ENCODE results near the gene MSANTD7. TPM values are rescaled to one million over a fixed set of nuclear protein-coding genes. Genes with fewer than 3 reads are reported as not detected.

The MSANTD7 gene
- total RNA-seq, 4 donors from 2014 or later = 7.5 to 18.0 (median 11.9) TPM

- no peak for DNase-seq (ENCODE audit: low spot score)
- no peak for ATAC-seq (ENCODE audit: low FRiP score)
- no peak for TF ChIP-seq CTCF (IDR thresholded peaks at IDR 0.05)
Measured at GRCh38 chr10:14876764-14877163, 38.7 kb downstream of the MSANTD7 start.

- no peak for TF ChIP-seq CTCF (IDR thresholded peaks at IDR 0.05)
- ATAC-seq (ENCODE audit: low FRiP score) = peak; percentile 95
- DNase-seq (ENCODE audit: low spot score) = peak; percentile 80
Measured at GRCh38 chr10:14878266-14879123, 40.4 kb downstream of the MSANTD7 start, which contains the start of gene SUV39H2. SUV39H2 (plus strand) TSS chr10:14878866; CDS start chr10:14878889, 23 bp downstream.

GRCh38 chr10:14879124-14879927, 41.2 kb downstream of the MSANTD7 start:
- TF ChIP-seq CTCF (IDR thresholded peaks at IDR 0.05) = no peak
- DNase-seq (ENCODE audit: low spot score) (no peak), ATAC-seq (ENCODE audit: low FRiP score) (no peak)

GRCh38 chr10:14879928-14880193, 41.8 kb downstream of the MSANTD7 start:
- TF ChIP-seq CTCF (IDR thresholded peaks at IDR 0.05) = no peak
- DNase-seq (ENCODE audit: low spot score) (no peak), ATAC-seq (ENCODE audit: low FRiP score) (no peak)

GRCh38 chr10:14880229-14880628, 42.1 kb downstream of the MSANTD7 start:
- TF ChIP-seq CTCF (IDR thresholded peaks at IDR 0.05) = no peak
- no peak for DNase-seq (ENCODE audit: low spot score)
- no peak for ATAC-seq (ENCODE audit: low FRiP score)

GRCh38 chr10:14884082-14884481, 46.0 kb downstream of the MSANTD7 start:
- DNase-seq (ENCODE audit: low spot score) = no peak
- no peak for TF ChIP-seq CTCF (IDR thresholded peaks at IDR 0.05)
- no peak for ATAC-seq (ENCODE audit: low FRiP score)

Other genes starting within 250 kb of the MSANTD7 start
- gene FAM107B, start 63.4 kb upstream of the MSANTD7 start, total RNA-seq = 10 to 100 TPM; 27.3 to 77.5 (median 53.7) TPM
- 1 to 10 TPM; 1.4 to 7.3 (median 2.0) TPM for gene CDNF, start 269 bp upstream of the MSANTD7 start, total RNA-seq
- gene HSPA14, start within 50 bp of the MSANTD7 start, total RNA-seq = 10 to 100 TPM in 3 of 4 donors, 1 to 10 TPM in 1; 9.1 to 15.3 (median 11.8) TPM
- 1 to 10 TPM; 4.4 to 7.9 (median 5.2) TPM for gene SUV39H2, start 40.6 kb downstream of the MSANTD7 start, total RNA-seq
- 10 to 100 TPM in 1 of 4 donors, 1 to 10 TPM in 3; 5.9 to 12.5 (median 7.1) TPM for gene DCLRE1C, start 115.8 kb downstream of the MSANTD7 start, total RNA-seq
- not detected for gene MEIG1, start 121.1 kb downstream of the MSANTD7 start, total RNA-seq
- gene OLAH, start 205.6 kb downstream of the MSANTD7 start, total RNA-seq = 1 to 10 TPM in 3 of 4 donors, not detected in 1; 1.1 to 4.7 (median 4.0) TPM